A549 treated with DMSO at 1 μM for 4 hours (cell line): ENCODE measurements around the gene VWF. TPM values are rescaled to one million over a fixed set of nuclear protein-coding genes. Genes with fewer than 3 reads are reported as not detected.

Experiments
- total RNA-seq: library from RNA; stranded (reverse); fragments of 200-300 nt; extraction: Qiagen RNA extraction; gene quantifications from 5 replicates; pipeline ENCODE4 v1.2.3, GENCODE V29; 2022; ENCODE audit warnings: low read depth

VWF gene
- 0.14 to 0.46 TPM (median 0.26 TPM) in 5 replicates for total RNA-seq

DNA sequence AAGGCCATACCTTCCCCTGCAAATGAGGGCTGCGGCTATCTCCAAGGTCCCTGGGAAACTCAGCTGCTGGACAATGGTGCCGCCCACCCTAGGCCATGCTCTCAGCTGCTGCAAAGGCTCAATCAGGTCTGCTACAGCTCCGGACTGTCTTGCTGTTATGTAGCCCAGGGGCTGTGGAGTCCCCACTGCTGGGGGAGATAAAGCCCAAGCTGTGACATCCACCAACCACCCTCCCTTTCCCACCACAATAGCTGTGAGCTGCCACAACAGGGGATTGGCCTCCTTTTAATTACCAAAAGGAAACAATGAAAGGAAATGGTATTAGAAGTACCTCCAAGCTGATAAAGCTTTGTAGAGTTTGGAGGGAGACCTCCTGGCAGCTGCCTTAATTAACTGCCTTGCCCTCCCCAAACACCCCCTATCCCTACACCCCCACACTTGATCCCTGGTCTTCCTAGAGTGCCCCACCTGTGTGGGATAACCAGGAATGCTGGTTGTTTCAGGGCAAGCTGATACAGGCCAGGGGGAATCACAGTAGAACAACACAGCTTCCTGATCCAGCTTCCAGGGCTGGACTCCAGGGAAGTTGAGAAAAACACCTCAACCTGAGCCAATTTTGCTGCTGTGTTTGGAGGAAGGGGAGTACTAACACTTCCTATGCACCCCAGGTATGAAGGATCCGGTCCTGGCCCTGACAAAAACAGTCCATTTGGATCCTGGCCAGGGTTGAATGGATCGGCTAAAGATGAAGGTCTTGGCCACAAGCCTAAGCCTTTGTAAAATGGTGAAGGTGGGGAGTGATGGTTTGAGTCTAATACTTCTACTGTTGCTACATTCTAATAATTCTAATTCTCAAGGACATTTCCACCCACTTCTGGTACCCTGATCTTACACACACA is at the start of gene VWF:
Gene VWF, minus strand, starts transcription at position 260 of the 899 bp plus-strand sequence. CDS start 1,474 bp downstream, outside the sequence.

DNA sequence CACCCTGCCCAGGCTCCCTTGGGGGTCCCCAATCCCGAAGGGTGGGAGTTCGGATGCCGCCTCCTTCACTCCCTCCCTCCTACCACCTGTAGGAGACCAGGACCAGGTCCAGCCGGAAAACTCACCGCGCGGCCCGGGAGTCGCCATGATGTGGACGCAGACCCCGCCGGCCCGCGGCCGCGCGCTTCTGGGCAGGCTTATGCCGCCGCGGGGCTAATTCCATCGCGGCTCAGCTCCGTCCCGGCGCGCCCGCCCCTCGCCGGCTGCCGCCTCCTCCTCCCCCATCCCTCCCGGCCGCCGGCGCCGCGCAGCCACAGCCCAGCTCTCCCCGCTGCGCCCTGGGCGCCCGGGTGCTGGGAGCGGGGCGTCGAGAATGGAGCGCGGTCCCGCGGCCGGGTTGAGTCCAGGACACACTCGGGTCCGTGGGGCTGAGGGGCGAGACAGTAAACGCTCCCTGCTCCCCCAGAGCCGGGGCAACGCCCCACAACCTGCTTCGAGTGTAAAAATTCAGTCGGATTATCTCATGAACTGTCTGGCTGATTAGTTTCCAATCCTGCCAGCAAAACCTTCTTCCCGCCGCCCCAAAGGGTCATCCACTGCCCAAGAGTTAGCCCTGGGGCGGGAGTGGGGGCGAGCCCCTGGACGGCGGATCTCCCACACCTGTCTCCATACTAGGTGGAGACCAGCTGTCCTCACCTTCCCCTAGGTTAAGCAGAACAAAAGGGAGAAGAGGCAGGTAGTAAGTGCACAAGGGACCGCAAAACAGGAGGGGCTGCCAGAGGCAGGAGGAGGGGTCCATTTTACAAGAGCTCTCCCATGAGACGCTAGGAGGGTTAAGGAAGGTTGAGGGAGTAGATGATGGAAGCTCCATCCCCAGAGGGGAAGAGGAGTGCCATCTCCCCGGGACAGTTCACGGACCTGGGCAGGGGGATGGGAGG is 179.1 kb downstream of the VWF start, which contains the start of gene ANO2:
Gene ANO2, minus strand, starts transcription at position 189 of the 938 bp plus-strand sequence. Its CDS starts 42 bp downstream, at position 147.

Other genes starting within 250 kb of the VWF start
- 0.11 TPM in 1 of 5 replicates, not detected in the others for gene ANO2, start 179.4 kb downstream of the VWF start, total RNA-seq
- gene CD9, start 75.7 kb upstream of the VWF start, total RNA-seq, result 229 to 259 TPM (median 235 TPM) in 5 replicates
- 0.07 to 0.31 TPM (median 0.20 TPM) in 5 replicates for gene PLEKHG6, start 186.0 kb upstream of the VWF start, total RNA-seq
- gene TNFRSF1A, start 217.4 kb upstream of the VWF start, total RNA-seq, result 331 to 652 TPM (median 399 TPM) in 5 replicates